Gastroesophageal sphincter (tissue), 4 donors: ENCODE data around the gene UGT1A8. TPM values are rescaled to one million over a fixed set of nuclear protein-coding genes. Genes with fewer than 3 reads are reported as not detected.

Source experiments
- ATAC-seq: fragments of 150-250 bp; one replicate; pipeline ENCODE4 v1.9.1; 2016; ENCODE audit warnings: mild to moderate bottlenecking, moderate library complexity
- H3K27ac ChIP-seq, 4 donors: fragments of 200-600 bp; sonication (generic) in 3 of 4; 1 replicate in 3 of 4; 2 replicates in 1 of 4; pipeline ENCODE4 v1.5.1; 2016 to 2019
- H3K27me3 ChIP-seq: fragments of 200-600 bp; sonication (generic); one replicate; pipeline ENCODE4 v1.5.1; 2019
- H3K36me3 ChIP-seq, 2 donors: fragments of 200-600 bp; sonication (generic); one replicate each; pipeline ENCODE4 v1.5.1; 2019; ENCODE audit warnings: control low read depth in 1 of 2
- H3K4me1 ChIP-seq, 3 donors: fragments of 200-600 bp; sonication (generic); 1 replicate in 2 of 3; 2 replicates in 1 of 3; pipeline ENCODE4 v1.5.1; 2016 to 2019; ENCODE audit warnings: control low read depth in 2 of 3
- H3K4me3 ChIP-seq, 2 donors: fragments of 200-600 bp; sonication (generic); one replicate each; pipeline ENCODE4 v1.5.1; 2019; ENCODE audit warnings: mild to moderate bottlenecking in 1 of 2, moderate library complexity in 1 of 2
- H3K9me3 ChIP-seq, 3 donors: fragments of 200-600 bp; sonication (generic); one replicate each; pipeline ENCODE4 v1.5.1; 2017 to 2019; ENCODE audit warnings: control low read depth in 2 of 3
- EP300 ChIP-seq: sonication (generic); formaldehyde crosslinking; IDR thresholded peaks from one replicate; pipeline ENCODE4 v1.6.1; 2017; ENCODE audit warnings: antibody characterized with exemption, mild to moderate bottlenecking
- POLR2A ChIP-seq, 2 donors: fragments of 450-650 bp; IDR thresholded peaks; one replicate each; pipeline ENCODE4 v1.6.1; 2017; ENCODE audit warnings: antibody characterized with exemption in 2 of 2, mild to moderate bottlenecking in 2 of 2, moderate library complexity in 1 of 2
- POLR2AphosphoS5 ChIP-seq: sonication (generic); formaldehyde crosslinking; IDR thresholded peaks from one replicate; pipeline ENCODE4 v1.6.1; 2017; ENCODE audit warnings: antibody characterized with exemption
- WGBS, 2 donors: methylation state at CpG; one replicate each; pipeline ENCODE4 v1.1.5; 2018; ENCODE audit warnings: low coverage in 1 of 2; 5-methylcytosine and 5-hydroxymethylcytosine counted together
- total RNA-seq, 4 donors: library from RNA; depleted of rRNA; stranded (reverse); fragments of >200 nt; gene quantifications; one replicate each; pipeline ENCODE4 v1.1.0, GENCODE V29; 2016
- TF ChIP-seq, protein P1 (sequence below), 4 experiments: fragments of 200-600 bp in 2 of 4; fragments of 450-650 bp in 2 of 4; sonication (generic) in 1 of 4; IDR thresholded peaks; one replicate each; pipeline ENCODE4 v1.5.1; 2017 to 2019; ENCODE audit warnings: antibody characterized with exemption in 4 of 4, mild to moderate bottlenecking in 2 of 4, moderate library complexity in 2 of 4

The UGT1A8 gene
- total RNA-seq, 4 donors from 2014 or later: not detected

DNA sequence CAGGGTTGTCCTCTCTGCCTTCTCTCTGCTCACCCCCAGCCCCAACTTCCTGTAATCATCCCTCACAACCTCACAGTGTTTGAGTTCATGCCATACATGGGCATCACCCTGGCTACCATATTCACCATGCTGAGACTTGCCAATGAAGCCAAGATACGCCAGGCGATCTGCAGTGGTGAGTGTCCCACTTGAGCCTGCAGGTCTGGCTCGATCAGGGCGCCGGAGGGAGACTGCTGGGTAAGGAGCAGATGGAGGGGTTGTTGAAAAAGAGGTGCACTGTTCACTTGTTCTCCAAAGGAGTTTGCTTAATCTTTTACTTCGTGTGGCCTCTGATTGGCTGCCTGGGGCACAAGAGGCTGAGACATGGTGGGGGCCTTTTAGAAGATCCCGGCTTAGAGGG is 175.3 kb downstream of the UGT1A8 start:
- WGBS, 2 donors: 85 to 89% methylated on average over 2 to 3 of the region's 7 CpGs
- H3K4me1 ChIP-seq: no peaks in the 10 kb centered on the region
- no peaks in the 10 kb centered on the region for H3K9me3 ChIP-seq
- ATAC-seq: no peak
- TF ChIP-seq EP300 (no peak), POLR2AphosphoS5 (no peak), POLR2A (IDR thresholded peaks at IDR 0.05) (no peak)
- TF ChIP-seq, protein P1, sequence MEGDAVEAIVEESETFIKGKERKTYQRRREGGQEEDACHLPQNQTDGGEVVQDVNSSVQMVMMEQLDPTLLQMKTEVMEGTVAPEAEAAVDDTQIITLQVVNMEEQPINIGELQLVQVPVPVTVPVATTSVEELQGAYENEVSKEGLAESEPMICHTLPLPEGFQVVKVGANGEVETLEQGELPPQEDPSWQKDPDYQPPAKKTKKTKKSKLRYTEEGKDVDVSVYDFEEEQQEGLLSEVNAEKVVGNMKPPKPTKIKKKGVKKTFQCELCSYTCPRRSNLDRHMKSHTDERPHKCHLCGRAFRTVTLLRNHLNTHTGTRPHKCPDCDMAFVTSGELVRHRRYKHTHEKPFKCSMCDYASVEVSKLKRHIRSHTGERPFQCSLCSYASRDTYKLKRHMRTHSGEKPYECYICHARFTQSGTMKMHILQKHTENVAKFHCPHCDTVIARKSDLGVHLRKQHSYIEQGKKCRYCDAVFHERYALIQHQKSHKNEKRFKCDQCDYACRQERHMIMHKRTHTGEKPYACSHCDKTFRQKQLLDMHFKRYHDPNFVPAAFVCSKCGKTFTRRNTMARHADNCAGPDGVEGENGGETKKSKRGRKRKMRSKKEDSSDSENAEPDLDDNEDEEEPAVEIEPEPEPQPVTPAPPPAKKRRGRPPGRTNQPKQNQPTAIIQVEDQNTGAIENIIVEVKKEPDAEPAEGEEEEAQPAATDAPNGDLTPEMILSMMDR (IDR thresholded peaks at IDR 0.05): no peak
- H3K4me3 ChIP-seq: no peak overlapping the region
- no peaks in the 10 kb centered on the region for H3K36me3 ChIP-seq
- no peaks in the 10 kb centered on the region for H3K27me3 ChIP-seq
- no peak overlapping the region for H3K27ac ChIP-seq

DNA sequence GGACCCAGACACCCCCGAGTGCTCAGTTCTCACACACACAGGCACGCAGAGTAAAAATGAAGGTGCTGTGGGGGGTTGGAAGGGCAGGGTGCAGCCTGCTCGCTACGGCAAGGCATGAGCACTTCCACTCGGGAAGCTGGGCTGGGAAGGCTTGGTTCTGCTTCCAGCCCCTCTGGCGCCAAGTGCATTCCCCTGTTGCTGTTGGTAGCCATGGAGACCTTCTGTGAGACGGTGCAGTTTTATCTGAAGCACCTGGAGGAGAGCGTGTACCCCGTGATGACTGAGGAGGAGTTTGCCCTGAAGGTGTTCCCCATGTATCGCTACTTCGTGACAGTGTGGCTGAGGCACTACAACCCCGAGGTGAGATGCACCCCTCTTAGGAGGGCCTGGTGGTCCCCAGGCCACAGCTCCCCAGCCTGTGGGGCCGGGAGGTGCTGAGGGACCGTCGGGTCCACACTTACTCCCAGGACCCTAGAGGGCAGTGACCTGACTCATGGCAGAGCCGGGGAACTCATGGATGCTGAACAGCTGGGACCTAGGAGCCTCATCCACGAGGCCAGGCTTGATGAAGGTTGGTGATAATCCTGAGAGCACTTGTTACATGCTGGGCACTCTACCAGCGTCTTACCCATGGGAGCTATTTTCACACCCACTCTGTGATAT is 176.2 kb downstream of the UGT1A8 start:
- H3K4me1 ChIP-seq: no peaks in the 10 kb centered on the region
- no peaks in the 10 kb centered on the region for H3K9me3 ChIP-seq
- ATAC-seq: no peak
- no peaks in the 10 kb centered on the region for H3K27me3 ChIP-seq
- WGBS, 2 donors: 51 to 81% methylated on average over 3 to 4 of the region's 18 CpGs
- no peak overlapping the region for H3K4me3 ChIP-seq
- no peaks in the 10 kb centered on the region for H3K36me3 ChIP-seq
- TF ChIP-seq POLR2AphosphoS5: no peak
- TF ChIP-seq POLR2A (IDR thresholded peaks at IDR 0.05): no peak
- TF ChIP-seq, protein P1 (IDR thresholded peaks at IDR 0.05): no peak
- no peak for TF ChIP-seq EP300
- H3K27ac ChIP-seq: no peak overlapping the region

DNA sequence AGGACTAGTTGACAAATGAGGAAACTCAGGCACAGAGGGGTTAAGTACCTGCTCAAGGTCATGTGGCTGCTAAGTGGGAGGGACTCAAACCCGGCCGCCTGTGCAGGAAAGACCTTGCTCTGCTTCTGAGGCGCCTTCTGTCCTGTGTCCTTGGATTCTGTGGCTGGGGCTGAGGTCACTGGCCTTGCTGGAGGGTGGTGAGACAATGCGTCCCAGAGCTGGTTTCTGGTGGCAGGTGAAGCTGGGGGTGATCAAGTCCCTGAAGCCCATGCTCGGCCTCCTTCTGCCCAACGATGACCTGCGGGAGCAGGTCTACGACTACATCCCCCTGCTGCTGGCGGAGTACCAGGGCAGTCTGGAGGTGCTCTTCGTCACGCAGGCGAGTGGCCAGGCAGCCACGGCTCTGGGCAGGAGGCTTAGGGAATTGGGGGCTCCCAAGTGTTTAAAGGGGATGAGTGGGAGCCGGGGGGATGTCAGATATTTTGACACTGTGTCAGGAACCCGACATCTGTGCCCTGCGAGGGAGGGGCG is 176.8 kb downstream of the UGT1A8 start:
- Histone ChIP-seq H3K4me3 (no peak overlapping the region), H3K9me3 (no peaks in the 10 kb centered on the region), H3K27me3 (peaks cover 2% of the 10 kb centered on the region), H3K4me1 (no peaks in the 10 kb centered on the region), H3K27ac (no peak overlapping the region), H3K36me3 (no peaks in the 10 kb centered on the region)
- no peak for TF ChIP-seq POLR2A (IDR thresholded peaks at IDR 0.05)
- TF ChIP-seq EP300: no peak
- TF ChIP-seq, protein P1 (IDR thresholded peaks at IDR 0.05): no peak
- TF ChIP-seq POLR2AphosphoS5: no peak
- ATAC-seq: no peak
- WGBS, 2 donors: 0% methylated on average over 1 of the region's 17 CpGs; no CpG with 5 or more reads in 1 of the 2 donors

DNA sequence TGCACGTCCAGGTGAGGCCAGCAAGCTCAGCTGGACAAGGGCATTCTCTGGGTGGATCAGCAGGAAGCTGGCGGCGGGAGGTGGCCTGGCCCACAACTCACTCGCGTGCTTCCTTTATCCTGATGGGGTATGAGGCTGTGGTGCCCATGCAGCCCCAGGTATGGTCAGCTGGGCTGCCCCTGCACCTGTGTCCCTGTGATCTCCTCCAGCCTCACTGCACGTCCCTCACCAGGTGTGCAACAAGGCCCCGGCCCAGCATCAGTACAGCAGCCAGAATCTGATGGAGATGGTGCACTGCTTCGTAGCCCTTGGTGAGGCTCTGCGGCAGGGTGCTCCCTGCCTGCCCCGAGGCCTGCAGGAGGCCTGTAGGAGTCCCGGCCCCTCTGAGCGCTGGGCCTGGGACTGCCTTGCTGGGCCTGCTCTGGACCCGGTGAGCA is 178.3 kb downstream of the UGT1A8 start:
- Histone ChIP-seq H3K9me3 (no peaks in the 10 kb centered on the region), H3K27me3 (peaks cover 5% of the 10 kb centered on the region), H3K27ac (no peak overlapping the region), H3K36me3 (no peaks in the 10 kb centered on the region), H3K4me1 (no peaks in the 10 kb centered on the region), H3K4me3 (no peak overlapping the region)
- ATAC-seq: no peak
- TF ChIP-seq POLR2AphosphoS5: no peak
- TF ChIP-seq, protein P1 (IDR thresholded peaks at IDR 0.05): no peak
- no peak for TF ChIP-seq POLR2A (IDR thresholded peaks at IDR 0.05)
- no peak for TF ChIP-seq EP300
- no CpG with 5 or more reads among the region's 13 CpGs for WGBS, 2 donors

DNA sequence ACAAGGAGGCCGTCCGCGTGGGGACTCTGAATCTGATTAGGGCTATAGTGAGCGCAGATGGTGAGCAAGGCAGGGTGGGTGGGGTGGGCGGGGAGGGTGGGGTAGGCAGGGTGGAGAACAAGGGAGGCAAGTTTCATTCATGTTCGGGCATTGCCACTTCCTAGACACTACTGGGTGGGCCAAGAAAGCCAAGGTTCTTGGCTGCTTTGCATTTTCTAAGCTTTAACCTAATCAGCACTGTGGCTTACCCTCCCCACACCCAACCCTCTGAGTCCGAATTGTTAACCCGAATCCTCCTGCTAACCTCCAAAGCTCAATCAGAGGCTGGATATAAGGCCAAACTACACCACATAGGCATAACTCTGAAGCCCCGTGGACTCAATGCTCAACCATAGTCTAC is 178.8 kb downstream of the UGT1A8 start:
- H3K27ac ChIP-seq: no peak overlapping the region
- TF ChIP-seq, protein P1 (IDR thresholded peaks at IDR 0.05): no peak
- TF ChIP-seq EP300 (no peak), POLR2A (IDR thresholded peaks at IDR 0.05) (no peak), POLR2AphosphoS5 (no peak)
- H3K27me3 ChIP-seq: peaks cover 5% of the 10 kb centered on the region
- H3K4me3 ChIP-seq: no peak overlapping the region
- 80 to 89% methylated on average over 1 to 3 of the region's 9 CpGs for WGBS, 2 donors
- ATAC-seq: no peak
- no peaks in the 10 kb centered on the region for H3K9me3 ChIP-seq
- H3K4me1 ChIP-seq: no peaks in the 10 kb centered on the region
- H3K36me3 ChIP-seq: no peaks in the 10 kb centered on the region
